GM12878 (cell line): Measurements from ENCODE around the gene PACS1.

Experiments used
- GABPA ChIP-seq: IDR thresholded peaks from 2 replicates; pipeline ENCODE4 v1.6.1; 2014; ENCODE audit warnings: antibody characterized with exemption, low read depth, mild to moderate bottlenecking, inconsistent platforms
- NFYB ChIP-seq: IDR thresholded peaks from 2 replicates; pipeline ENCODE4 v1.6.1; 2011; ENCODE audit warnings: low read depth, mild to moderate bottlenecking, low read length, improper control_type of control experiment, moderate library complexity; ENCODE audit not compliant: insufficient read depth
- POLR2A ChIP-seq: IDR thresholded peaks from 2 replicates; pipeline ENCODE4 v1.6.1; 2011; ENCODE audit warnings: low read depth, mild to moderate bottlenecking, low read length
- POU2F2 ChIP-seq: IDR thresholded peaks from 3 replicates; pipeline ENCODE4 v1.6.1; 2011; ENCODE audit warnings: low read depth, mild to moderate bottlenecking, low read length, borderline replicate concordance
- TBL1XR1 ChIP-seq: IDR thresholded peaks from 2 replicates; pipeline ENCODE4 v1.6.1; 2012; ENCODE audit warnings: low read depth, low read length, improper control_type of control experiment
- TF ChIP-seq, protein P1 (sequence below), 3 experiments: IDR thresholded peaks in 2 of 3; conservative IDR thresholded peaks in 1 of 3; 2 replicates each; pipeline ENCODE4 v1.5.1; 2011; ENCODE audit warnings: low read depth in 3 of 3, low read length in 3 of 3, mild to moderate bottlenecking in 3 of 3, control low read depth in 2 of 3, moderate library complexity in 2 of 3, inconsistent platforms in 1 of 3, mixed read lengths in 1 of 3; ENCODE audit not compliant: control insufficient read depth in 2 of 3, insufficient read depth in 1 of 3; ENCODE audit errors: extremely low read depth in 1 of 3

DNA sequence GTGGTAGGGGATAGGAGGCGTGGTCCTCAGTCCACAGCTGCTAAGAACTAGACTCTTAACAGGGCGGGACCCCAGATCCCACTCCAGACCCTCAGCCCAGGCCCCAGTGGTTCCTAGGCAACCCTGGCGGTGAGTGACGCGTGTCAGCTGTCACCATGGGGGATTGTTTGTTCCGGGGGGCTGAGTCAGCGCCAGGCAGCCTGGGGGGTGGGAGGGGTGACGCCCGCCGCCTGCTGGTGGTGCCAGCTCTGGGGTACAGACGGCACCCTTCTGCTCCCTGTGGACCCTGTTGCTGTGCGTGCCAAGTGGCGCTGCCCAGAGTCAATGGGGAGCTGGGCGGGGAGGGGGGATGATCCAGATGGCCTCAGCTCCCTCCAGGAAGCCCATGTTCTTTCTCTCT lies 210.4 kb downstream of the PACS1 start:
- TF ChIP-seq NFYB (no peak), GABPA (no peak), TBL1XR1 (no peak), POLR2A (peak; percentile 60), POU2F2 (no peak)
- TF ChIP-seq, protein P1, sequence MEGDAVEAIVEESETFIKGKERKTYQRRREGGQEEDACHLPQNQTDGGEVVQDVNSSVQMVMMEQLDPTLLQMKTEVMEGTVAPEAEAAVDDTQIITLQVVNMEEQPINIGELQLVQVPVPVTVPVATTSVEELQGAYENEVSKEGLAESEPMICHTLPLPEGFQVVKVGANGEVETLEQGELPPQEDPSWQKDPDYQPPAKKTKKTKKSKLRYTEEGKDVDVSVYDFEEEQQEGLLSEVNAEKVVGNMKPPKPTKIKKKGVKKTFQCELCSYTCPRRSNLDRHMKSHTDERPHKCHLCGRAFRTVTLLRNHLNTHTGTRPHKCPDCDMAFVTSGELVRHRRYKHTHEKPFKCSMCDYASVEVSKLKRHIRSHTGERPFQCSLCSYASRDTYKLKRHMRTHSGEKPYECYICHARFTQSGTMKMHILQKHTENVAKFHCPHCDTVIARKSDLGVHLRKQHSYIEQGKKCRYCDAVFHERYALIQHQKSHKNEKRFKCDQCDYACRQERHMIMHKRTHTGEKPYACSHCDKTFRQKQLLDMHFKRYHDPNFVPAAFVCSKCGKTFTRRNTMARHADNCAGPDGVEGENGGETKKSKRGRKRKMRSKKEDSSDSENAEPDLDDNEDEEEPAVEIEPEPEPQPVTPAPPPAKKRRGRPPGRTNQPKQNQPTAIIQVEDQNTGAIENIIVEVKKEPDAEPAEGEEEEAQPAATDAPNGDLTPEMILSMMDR (IDR thresholded peaks at IDR 0.05 in 2 of 3, conservative IDR thresholded peaks at IDR 0.05 in 1 of 3; ENCODE audit: control insufficient read depth in 2 of 3, extremely low read depth in 1 of 3, insufficient read depth in 1 of 3, low read depth in 3 of 3, low read length in 3 of 3), result no peak
